ENCODE data around the gene C6.

DNA sequence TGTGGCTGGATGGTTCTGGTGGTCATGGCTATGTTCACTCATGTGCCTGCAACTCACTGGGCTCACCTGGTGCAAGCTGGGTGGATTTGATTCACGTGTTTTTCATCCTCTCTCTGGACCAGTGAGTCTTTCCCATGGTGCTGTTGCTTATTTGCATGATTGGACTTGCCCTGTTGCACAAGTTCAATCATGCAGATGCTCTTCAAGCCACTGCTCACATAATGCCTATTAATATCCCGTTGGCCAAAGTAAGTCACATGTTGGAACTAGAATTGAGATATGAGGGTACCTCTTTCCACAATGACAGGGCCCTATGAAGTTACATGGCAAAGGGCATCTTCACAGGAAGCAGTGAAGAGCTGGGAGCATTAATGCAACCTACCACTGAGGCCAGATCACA is 115.7 kb downstream of the C6 start:
- no peak for TF ChIP-seq EZH2 (IDR thresholded peaks at IDR 0.05)
- TF ChIP-seq POLR2AphosphoS5 (IDR thresholded peaks at IDR 0.05; ENCODE audit: borderline replicate concordance, low read depth, low read length) = no peak

Data from SK-N-MC (cell line).